MM.1S (cell line): ENCODE data around the gene TNIK.

ENCODE experiments used
- CTCF ChIP-seq: fragments of 300-600 bp; sonication (generic); IDR thresholded peaks from 2 replicates; pipeline ENCODE4 v1.5.1; 2016; ENCODE audit warnings: antibody characterized with exemption, low read length, mixed read lengths
- EZH2 ChIP-seq: fragments of 300-600 bp; sonication (generic); optimal IDR thresholded peaks from 2 replicates; pipeline ENCODE3; 2017; ENCODE audit warnings: low read depth, mild to moderate bottlenecking, antibody characterized with exemption, low read length, mixed read lengths
- EZH2phosphoT487 ChIP-seq: fragments of 300-600 bp; sonication (generic); IDR thresholded peaks from 2 replicates; pipeline ENCODE4 v1.6.1; 2018; ENCODE audit warnings: antibody characterized with exemption, low read length

GRCh38 chr3:171261487-171261886 is 198.7 kb downstream of the TNIK start:
- TF ChIP-seq EZH2phosphoT487, result no peak
- no peak for TF ChIP-seq CTCF
- TF ChIP-seq EZH2, result no peak
